Ascending aorta (tissue), 2 donors: ENCODE results near the gene LRP1B. TPM values are rescaled to one million over a fixed set of nuclear protein-coding genes. Genes with fewer than 3 reads are reported as not detected.

Experiments used
- DNase-seq, 2 donors: peaks; one replicate each; pipeline ENCODE4 v3.0.0-alpha.2; 2019; ENCODE audit warnings: low spot score in 2 of 2
- H3K27ac ChIP-seq, 2 donors: fragments of 200-600 bp; sonication (generic); one replicate each; pipeline ENCODE4 v1.5.1; 2016 to 2017; ENCODE audit warnings: mild to moderate bottlenecking in 1 of 2
- H3K27me3 ChIP-seq: fragments of 200-600 bp; sonication (generic); one replicate; pipeline ENCODE4 v1.5.1; 2017
- H3K36me3 ChIP-seq, 2 donors: fragments of 200-600 bp; sonication (generic); one replicate each; pipeline ENCODE4 v1.5.1; 2016
- H3K4me1 ChIP-seq, 2 donors: fragments of 200-600 bp; sonication (generic); one replicate each; pipeline ENCODE4 v1.5.1; 2016 to 2017; ENCODE audit warnings: mild to moderate bottlenecking in 1 of 2
- H3K4me3 ChIP-seq, 2 donors: fragments of 200-600 bp; sonication (generic); one replicate each; pipeline ENCODE4 v1.5.1; 2016 to 2017; ENCODE audit warnings: mild to moderate bottlenecking in 1 of 2
- H3K9me3 ChIP-seq, 2 donors: fragments of 200-600 bp; sonication (generic); one replicate each; pipeline ENCODE4 v1.5.1; 2016
- intact Hi-C: fragments of 100-400 bp; cut with DNase I; formaldehyde crosslinking; loops from one replicate; pipeline ENCODE4 v1.15.1; 2023
- total RNA-seq: library from RNA; depleted of rRNA; stranded (reverse); fragments of >200 nt; gene quantifications from one replicate; pipeline ENCODE4 v1.1.0, GENCODE V29; 2016
- TF ChIP-seq, protein P1 (sequence below), 3 experiments: fragments of 200-600 bp in 2 of 3; fragments of 450-650 bp in 1 of 3; sonication (generic) in 2 of 3; IDR thresholded peaks; one replicate each; pipeline ENCODE4 v1.5.1; 2016 to 2019; ENCODE audit warnings: antibody characterized with exemption in 3 of 3, mild to moderate bottlenecking in 1 of 3, moderate library complexity in 1 of 3

LRP1B gene
- total RNA-seq, 1 donor from 2014 or later: not detected

DNA sequence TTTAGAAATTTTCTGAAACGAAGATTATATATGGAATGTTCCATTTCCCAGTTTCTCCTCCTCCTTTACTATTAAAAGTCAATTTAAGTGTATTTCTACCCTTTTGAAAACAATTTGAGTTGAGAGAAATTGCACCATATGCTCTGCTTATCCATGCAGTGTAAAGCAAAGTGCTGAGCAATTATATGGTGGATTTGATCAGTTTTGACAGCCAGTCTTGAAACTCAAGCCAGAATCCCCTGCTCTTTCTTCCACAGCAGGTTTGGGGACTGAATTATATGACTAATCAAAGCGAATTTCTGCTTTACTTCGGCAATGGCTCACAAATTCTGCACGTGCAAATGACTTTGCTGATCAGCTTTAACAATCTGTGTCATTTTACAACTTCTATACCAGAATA, 1183.6 kb downstream of the LRP1B start:
- no peak for DNase-seq
- Histone ChIP-seq H3K27me3 (no peaks in the 10 kb centered on the region), H3K4me3 (no peak overlapping the region), H3K36me3 (no peaks in the 10 kb centered on the region), H3K9me3 (no peaks in the 10 kb centered on the region), H3K27ac (no peak overlapping the region), H3K4me1 (no peaks in the 10 kb centered on the region)
- TF ChIP-seq, protein P1, sequence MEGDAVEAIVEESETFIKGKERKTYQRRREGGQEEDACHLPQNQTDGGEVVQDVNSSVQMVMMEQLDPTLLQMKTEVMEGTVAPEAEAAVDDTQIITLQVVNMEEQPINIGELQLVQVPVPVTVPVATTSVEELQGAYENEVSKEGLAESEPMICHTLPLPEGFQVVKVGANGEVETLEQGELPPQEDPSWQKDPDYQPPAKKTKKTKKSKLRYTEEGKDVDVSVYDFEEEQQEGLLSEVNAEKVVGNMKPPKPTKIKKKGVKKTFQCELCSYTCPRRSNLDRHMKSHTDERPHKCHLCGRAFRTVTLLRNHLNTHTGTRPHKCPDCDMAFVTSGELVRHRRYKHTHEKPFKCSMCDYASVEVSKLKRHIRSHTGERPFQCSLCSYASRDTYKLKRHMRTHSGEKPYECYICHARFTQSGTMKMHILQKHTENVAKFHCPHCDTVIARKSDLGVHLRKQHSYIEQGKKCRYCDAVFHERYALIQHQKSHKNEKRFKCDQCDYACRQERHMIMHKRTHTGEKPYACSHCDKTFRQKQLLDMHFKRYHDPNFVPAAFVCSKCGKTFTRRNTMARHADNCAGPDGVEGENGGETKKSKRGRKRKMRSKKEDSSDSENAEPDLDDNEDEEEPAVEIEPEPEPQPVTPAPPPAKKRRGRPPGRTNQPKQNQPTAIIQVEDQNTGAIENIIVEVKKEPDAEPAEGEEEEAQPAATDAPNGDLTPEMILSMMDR (IDR thresholded peaks at IDR 0.05): no peak
- intact Hi-C loops: no loop called here

DNA sequence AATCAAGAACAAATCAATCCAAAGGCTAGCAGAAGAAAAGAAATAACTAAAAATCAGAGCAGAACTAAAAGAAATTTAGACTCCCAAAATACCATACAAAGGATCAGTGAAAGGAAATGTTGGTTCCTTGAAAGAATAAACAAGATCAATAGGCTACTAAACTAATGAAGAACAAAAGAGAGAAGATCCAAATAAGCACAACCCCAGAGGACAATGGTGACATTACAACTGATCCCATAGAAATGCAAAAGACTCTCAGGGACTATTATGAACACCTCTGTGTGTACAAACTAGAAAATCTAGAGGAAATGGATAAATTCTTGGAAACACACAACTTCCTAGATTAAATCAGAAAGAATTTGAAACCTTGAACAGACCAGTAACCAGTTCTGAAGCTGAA, 1186.9 kb downstream of the LRP1B start:
- no peak for DNase-seq
- H3K9me3 ChIP-seq: no peaks in the 10 kb centered on the region
- H3K36me3 ChIP-seq: no peaks in the 10 kb centered on the region
- intact Hi-C loops: no loop called here
- H3K4me1 ChIP-seq: no peaks in the 10 kb centered on the region
- TF ChIP-seq, protein P1 (IDR thresholded peaks at IDR 0.05): no peak
- no peak overlapping the region for H3K27ac ChIP-seq
- no peaks in the 10 kb centered on the region for H3K27me3 ChIP-seq
- H3K4me3 ChIP-seq: no peak overlapping the region

- no peaks in the 10 kb centered on the region for H3K27me3 ChIP-seq
- H3K4me3 ChIP-seq: no peak overlapping the region
- no peaks in the 10 kb centered on the region for H3K36me3 ChIP-seq
- intact Hi-C loops: no loop called here
- no peaks in the 10 kb centered on the region for H3K9me3 ChIP-seq
- no peak overlapping the region for H3K27ac ChIP-seq
- TF ChIP-seq, protein P1 (IDR thresholded peaks at IDR 0.05): no peak
- no peaks in the 10 kb centered on the region for H3K4me1 ChIP-seq
- DNase-seq: no peak
Observed at GRCh38 chr2:140942284-140942683, 1188.5 kb downstream of the LRP1B start.

DNA sequence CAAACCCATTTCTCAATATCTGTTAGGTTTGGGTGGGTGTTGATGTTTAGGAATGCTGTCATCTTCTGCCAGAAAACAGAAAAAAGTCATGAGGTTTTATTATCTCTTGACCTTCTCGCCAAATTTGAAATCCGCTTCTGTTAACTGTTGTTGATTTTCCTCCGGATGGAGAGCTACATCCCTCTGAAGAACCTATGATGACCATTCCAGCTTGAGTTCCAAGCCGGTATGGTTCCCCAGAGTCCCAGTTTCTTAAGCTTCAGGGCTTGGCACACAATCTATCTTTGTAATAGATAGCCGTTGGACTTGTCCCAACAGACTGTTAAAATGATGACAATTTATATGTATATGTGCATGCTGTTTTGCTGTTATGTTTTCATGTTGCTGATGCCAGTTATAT, 1201.0 kb downstream of the LRP1B start:
- intact Hi-C loops: no loop called here

GRCh38 chr2:140918426-140918825, 1212.4 kb downstream of the LRP1B start:
- intact Hi-C loops: no loop called here
- Histone ChIP-seq H3K36me3 (no peaks in the 10 kb centered on the region), H3K4me3 (no peak overlapping the region), H3K27ac (no peak overlapping the region), H3K9me3 (no peaks in the 10 kb centered on the region), H3K4me1 (no peaks in the 10 kb centered on the region), H3K27me3 (no peaks in the 10 kb centered on the region)
- DNase-seq: no peak
- TF ChIP-seq, protein P1 (IDR thresholded peaks at IDR 0.05): no peak

More for the DNA sequence above, 1201.0 kb downstream of the LRP1B start:
- Histone ChIP-seq H3K27ac (no peak overlapping the region), H3K36me3 (no peaks in the 10 kb centered on the region), H3K4me3 (no peak overlapping the region), H3K9me3 (no peaks in the 10 kb centered on the region), H3K4me1 (no peaks in the 10 kb centered on the region), H3K27me3 (no peaks in the 10 kb centered on the region)
- TF ChIP-seq, protein P1 (IDR thresholded peaks at IDR 0.05): no peak
- no peak for DNase-seq

DNA sequence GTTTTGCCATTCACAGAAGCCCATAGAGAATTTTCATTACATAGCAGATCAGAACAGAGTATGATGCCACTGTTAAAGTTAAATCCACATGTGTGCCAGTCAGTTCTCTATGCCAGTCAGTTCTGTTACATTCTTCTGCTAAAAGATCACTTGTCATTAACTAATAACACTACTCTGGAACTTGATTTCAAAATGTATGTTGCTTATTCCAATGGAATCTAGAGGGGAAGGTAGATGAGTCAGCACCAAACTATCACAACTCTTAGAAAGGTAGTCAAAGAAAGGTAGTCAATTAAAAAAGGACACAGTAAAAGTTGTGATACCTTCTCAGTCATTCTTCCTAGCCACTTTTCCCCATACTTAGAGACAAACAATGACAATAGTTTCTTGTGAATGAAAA, 1214.4 kb downstream of the LRP1B start:
- H3K36me3 ChIP-seq: no peaks in the 10 kb centered on the region
- H3K27me3 ChIP-seq: no peaks in the 10 kb centered on the region
- intact Hi-C loops: no loop called here

More for the DNA sequence above, 1214.4 kb downstream of the LRP1B start:
- Histone ChIP-seq H3K9me3 (no peaks in the 10 kb centered on the region), H3K4me1 (no peaks in the 10 kb centered on the region), H3K27ac (no peak overlapping the region), H3K4me3 (no peak overlapping the region)
- TF ChIP-seq, protein P1 (IDR thresholded peaks at IDR 0.05): no peak
- DNase-seq: no peak
